ENCODE data around the gene CASTOR1.

The CASTOR1 gene

GRCh38 chr22:30297991-30298701 lies 8.8 kb upstream of the CASTOR1 start:
- no peak for DNase-seq

- DNase-seq, result no peak
These were observed 8.1 kb upstream of the CASTOR1 start for GRCh38 chr22:30297276-30297990.

DNA sequence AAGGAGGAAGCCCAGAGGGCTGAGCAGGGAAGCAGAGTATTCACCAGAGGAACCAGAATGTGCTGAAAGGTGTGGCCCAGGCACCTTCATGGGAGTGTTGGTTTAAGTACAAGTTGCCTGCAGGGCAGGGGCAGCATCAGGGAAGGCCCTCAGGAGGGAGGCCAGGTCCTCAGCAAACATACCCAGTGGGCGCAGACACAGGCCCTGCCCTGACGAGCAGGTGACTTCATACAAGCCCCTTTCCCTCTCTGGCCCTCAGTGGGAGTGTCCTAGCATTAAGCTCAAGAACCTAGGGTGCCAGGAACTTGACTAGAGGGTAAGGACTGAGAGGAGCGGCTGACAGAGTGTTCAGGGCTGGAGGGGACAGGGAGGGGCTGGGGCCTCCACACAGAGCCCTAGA lies 7.5 kb upstream of the CASTOR1 start:
- no peak for DNase-seq

DNA sequence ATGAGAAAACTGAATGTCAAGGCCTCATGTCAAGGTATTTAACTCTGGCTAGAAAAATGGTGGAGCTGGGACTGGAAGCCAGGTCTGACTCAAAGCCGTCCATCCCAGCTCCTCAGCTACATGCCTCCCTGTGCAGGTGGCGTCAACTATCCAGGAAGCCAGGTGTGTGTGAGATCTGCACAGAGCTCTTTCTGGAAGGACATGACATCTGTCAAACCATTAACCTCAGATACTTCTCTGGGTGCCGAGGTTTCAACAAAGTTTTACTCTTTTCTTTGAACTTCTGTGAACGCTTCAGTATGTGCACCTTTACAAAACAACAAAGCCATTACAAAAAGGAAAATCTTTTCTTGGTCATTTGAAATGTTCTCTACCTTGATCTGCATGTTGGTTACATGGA lies 7.0 kb upstream of the CASTOR1 start:
- no peak for DNase-seq

- no peak for DNase-seq
These were observed 6.3 kb upstream of the CASTOR1 start for GRCh38 chr22:30295576-30295975.

GRCh38 chr22:30294830-30295229 lies 5.5 kb upstream of the CASTOR1 start:
- no peak for DNase-seq

GRCh38 chr22:30294066-30294465 lies 4.8 kb upstream of the CASTOR1 start:
- peak in 1 of 2 experiments; percentile 31 for DNase-seq

GRCh38 chr22:30293026-30293425 lies 3.7 kb upstream of the CASTOR1 start:
- DNase-seq, result no peak

GRCh38 chr22:30292069-30292970 lies 3.0 kb upstream of the CASTOR1 start:
- DNase-seq, result no peak

GRCh38 chr22:30291058-30291892 lies 2.0 kb upstream of the CASTOR1 start:
- DNase-seq, result peak in 1 of 2 experiments; percentile 34

DNA sequence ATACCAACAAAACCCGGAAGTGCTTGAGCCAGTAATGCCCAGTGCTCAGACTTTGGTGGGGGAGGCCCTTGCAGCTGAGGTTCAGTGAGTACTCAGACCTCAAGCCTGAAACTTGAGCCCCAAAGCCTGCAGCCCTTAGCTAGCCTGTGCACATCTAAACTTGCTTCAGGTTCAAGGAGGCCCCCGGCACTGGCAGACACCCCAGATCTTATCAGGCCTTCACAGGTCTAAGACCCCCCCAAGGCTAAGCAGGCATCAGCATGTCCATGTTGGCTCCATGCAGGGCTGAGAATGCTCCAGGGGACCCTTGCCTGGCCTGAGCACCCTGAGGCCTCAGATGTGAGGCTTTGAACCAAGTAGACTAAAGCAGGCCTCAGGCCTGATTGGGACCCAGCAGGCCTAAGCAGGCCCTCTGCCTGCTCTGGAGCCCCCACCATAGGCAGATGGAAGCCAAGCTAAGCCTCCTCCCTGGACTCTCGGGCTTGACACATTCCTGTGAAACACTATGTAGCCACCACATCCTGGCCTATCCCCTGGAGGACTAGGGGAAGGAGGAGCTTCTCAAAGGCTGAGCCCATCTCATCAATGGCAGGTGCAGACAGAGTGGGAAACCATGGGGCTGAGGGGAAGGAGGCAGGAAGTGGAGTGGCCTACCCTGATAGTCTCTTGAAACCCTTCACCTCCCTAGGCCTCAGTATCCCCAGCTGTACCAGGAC lies 1.2 kb upstream of the CASTOR1 start:
- no peak for DNase-seq

GRCh38 chr22:30289980-30290313 lies 642 bp upstream of the CASTOR1 start:
- DNase-seq, result no peak

DNA sequence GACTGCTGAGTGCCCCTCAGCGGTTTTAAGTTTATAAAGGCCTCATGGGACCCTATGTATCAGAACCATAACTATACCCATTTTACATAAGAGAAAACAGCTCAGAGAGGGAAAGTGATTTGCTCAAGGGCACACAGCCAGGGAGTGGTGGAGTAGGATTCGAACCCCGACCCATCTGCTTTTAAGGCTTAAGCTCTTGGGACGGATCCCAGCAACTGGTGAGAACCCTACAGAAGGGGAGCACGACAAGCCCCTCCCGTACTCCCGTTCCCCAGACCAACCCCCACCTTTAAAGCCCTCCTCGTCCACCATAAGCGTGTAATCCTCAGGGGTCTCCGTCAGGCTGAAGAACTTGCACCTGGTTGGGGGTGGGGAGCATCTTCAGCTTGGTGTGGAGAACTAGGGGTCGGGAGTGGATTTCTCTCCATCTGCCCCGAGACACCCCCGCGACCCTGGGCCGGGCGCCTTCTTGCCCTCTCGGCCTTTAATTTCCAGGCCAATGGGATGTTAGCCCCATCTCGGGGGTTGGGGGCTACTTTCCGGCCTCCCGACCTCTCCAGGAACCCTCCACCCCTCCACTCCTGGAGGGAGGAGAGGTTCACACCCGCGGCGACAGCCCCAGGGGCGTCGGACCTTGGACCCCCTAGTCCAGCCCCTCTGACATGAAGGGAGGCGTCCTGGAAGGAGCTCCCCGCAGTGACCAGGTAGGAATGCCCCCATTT lies 725 bp downstream of the CASTOR1 start:
- DNase-seq, result no peak

DNA sequence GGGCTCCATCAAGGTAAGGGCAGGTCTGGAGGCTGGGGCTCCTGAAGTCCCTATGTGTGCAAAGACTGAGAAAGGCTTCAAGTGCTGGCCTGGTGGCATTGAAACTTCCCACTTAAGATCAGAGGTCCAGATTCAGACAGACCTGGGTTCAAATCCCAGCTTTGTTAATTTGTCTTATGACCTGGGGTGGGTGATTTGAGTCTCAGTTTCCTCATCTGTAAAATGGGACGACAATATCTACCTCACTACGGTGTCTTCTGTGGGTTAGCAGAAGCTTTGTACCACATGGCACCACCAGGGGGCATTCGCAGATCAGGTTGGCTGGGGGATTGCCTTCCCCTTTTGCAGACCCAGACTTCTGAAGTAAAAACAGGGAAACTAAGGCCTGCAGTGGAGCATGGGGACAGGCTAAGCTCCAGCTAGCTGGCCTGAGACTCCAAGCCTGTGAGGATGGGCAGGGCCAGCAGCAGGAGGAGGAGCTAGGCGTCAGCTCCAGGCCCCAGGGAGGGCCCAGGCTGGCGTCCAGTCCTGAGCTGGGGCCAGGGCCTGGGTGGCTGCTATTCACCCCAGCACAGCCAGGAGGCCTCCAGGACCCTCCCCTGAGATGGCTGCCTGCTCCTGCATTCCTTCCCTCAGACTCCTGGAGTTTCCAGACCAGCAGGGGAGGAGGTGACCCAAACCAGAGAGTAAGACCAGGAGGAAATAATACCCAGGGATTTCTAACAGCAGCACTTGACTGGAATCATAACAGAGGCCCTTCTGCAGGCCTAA lies 1.5 kb downstream of the CASTOR1 start:
- DNase-seq, result peak; percentile 47 to 54

DNA sequence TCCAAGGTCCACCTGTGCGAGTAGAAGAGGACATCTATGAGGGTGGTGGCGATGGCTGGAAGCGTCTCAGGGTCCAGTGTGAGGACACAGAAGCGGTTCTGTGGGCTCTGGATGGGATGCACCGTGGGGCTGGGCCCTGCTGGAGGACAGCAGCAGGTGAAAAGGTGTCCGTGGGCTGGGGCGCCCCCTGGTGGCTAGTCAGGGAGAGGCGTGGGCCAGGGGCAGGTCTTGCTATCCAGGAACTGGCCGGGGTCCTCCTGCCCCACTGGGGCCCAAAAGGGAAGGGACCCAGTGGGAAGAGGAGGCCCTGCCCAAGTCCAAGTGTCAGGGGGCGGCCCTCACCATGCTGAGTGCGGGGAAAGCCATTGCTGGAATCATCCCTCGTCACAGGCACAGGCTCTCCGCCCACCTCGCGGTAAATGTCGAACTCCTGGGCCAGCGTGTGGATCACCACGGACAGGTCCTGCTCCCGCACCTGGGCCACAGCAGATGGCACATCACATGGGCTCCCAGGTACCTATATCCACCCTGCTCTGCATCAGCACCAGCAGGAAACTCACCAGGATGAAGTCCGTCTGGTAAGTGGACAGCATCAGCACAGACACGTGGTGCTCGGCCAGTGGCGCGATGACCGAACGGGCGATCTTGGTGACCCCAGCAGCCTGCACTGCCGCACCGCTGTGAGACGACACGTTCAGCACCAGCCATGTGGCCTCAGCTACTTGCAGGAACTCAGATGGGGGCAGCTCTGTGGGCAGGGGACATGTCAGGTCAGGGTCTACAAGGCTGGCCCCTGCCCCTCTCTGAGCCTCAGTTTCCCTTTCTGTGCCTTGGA lies 2.3 kb downstream of the CASTOR1 start:
- peak; percentile 22 to 63 for DNase-seq

GRCh38 chr22:30286331-30286730 lies 3.0 kb downstream of the CASTOR1 start:
- DNase-seq, result no peak

- DNase-seq, result no peak
These were observed 3.5 kb downstream of the CASTOR1 start for GRCh38 chr22:30285846-30286200.

GRCh38 chr22:30285176-30285845 lies 4.0 kb downstream of the CASTOR1 start:
- no peak for DNase-seq

DNA sequence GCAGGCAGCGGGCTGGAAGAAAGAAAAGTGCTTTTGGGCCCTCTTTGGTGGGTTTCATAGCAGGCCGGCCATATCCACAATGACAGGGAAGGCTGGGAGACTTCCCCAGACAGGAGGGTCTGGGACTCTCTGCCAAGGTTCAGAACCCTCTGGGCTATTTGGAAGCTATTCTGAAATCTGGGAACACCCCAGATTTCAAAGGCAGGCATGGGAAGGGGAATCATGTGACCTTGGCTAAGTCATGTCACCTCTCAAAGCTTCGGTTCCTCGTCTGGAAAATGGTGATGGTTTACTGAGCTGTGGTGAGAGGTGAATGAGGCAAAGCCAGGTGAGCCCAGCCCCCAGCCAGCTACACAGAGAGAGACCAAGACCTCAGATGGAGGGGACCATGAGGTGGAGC lies 4.6 kb downstream of the CASTOR1 start:
- no peak for DNase-seq

Data from NCI-H2081 (cell line).